OCI-M2 (cell line): ENCODE data around the gene KRTAP13-4.
A peak's percentile ranks its signal among the peaks of the same experiment; 100 is the strongest.

Source experiments
- DNase-seq: peaks from one replicate; lab custom pipeline; 2025; ENCODE audit not compliant: unreplicated experiment; lab: John Stamatoyannopoulos, UW

The KRTAP13-4 gene

GRCh38 chr21:30430170-30430655 is at the start of gene KRTAP13-4:
Gene KRTAP13-4 (plus strand): TSS chr21:30430220. CDS start chr21:30430276, 56 bp downstream.
- DNase-seq: no peak

DNA sequence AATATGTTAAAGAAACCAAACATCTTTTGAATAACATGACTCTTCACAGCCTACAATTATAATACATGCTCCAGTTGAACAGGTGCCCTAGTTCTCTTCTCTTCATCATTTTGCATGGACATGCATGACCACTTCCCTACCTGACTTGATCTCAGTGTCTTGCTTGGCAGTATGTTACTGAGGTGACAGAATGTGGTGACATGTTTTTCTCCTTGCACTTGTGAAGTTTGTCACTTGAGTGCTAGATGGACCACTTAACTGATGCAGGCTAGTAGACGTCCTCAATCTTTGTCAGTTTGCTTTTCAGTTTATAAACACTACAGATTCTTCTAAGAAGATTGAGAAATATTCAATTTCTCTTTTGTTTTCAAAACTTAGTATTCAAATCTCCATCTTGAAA is 47.8 kb upstream of the KRTAP13-4 start:
- DNase-seq: no peak

GRCh38 chr21:30391492-30392025 is 38.5 kb upstream of the KRTAP13-4 start:
- DNase-seq: no peak

DNA sequence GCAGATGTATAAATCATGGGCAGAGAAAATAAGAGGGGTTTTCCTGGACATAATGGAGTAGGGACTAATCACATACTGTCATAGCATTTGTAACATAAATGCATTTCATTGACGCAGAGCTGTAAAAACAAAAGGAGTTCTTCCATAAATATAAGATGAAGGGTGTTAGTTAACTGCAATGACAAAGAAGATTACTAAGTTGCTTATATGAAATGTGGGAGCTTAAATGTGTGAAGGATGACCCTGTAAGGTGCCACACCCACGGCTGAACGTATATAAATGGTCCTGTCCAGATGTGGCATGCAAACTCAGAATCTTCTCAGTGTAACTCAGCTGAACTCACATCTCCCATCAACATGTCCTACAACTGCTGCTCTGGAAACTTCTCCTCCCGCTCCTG is 34.3 kb upstream of the KRTAP13-4 start, which contains the start of gene KRTAP13-1:
TSS of gene KRTAP13-1 (plus strand) at position 301 of the 400 bp plus-strand sequence. CDS start at position 357, 56 bp downstream.
- DNase-seq: no peak

DNA sequence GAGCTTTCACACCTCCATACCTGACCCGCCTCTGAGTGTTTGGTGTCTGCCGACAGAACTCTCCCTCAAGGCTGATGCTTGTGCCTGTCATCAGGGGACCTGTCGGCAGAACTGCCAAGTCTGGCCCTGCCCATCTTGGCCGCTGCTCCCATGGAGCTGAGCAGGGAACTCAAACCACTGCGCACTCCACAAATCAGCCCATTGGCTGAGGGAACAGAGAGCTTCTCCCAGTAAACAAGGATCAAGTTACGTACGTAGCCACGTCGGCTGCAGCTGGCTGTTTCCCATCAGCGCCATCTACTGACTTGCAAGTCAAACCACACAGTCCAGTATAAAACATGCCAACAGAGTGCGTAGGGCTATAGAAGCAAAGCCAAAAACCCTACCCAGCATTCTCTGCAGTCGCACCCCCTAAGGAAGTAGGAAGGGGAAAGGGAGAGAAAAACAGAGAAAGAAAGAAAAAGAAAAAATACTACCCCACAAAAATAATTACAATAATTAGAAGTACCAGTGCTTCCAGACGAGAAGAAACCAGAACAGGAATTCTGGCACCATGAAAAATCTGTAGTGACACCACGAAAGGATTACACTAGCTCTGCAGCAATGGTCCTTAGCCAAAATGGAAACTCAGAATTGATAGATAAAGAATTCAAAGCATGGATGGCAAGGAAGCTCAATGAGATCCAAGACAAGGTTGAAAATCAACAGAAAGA is 21.1 kb upstream of the KRTAP13-4 start:
- DNase-seq: no peak

- no peak for DNase-seq
Observed at GRCh38 chr21:30415993-30416392, 14.0 kb upstream of the KRTAP13-4 start.

DNA sequence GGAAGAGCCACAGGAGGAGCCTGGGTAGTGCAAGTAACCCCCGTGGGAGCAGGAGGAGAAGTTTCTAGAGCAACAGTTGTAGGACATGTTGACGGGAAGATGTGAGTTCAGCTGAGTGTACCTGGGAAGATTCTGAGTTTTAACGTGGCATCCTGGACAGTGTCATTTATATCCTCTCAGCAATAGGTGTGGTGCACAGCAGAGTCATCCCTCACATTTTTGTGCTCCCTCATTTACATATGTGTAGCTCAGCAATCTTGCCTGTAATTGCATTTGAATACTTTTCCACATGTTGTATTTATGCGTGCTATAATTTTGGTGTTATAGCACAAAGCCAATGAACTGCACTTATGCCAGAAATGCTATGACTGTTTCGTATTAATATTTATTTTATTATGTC is 4.2 kb upstream of the KRTAP13-4 start, which contains the start of gene KRTAP13-3:
TSS of gene KRTAP13-3 (minus strand) at position 101 of the 400 bp plus-strand sequence. CDS start at position 87, 14 bp downstream.
- DNase-seq: no peak

- DNase-seq: no peak
Observed at GRCh38 chr21:30426731-30427130, 3.3 kb upstream of the KRTAP13-4 start.

GRCh38 chr21:30434033-30434631 is 4.1 kb downstream of the KRTAP13-4 start:
- peak; percentile 11 for DNase-seq

DNA sequence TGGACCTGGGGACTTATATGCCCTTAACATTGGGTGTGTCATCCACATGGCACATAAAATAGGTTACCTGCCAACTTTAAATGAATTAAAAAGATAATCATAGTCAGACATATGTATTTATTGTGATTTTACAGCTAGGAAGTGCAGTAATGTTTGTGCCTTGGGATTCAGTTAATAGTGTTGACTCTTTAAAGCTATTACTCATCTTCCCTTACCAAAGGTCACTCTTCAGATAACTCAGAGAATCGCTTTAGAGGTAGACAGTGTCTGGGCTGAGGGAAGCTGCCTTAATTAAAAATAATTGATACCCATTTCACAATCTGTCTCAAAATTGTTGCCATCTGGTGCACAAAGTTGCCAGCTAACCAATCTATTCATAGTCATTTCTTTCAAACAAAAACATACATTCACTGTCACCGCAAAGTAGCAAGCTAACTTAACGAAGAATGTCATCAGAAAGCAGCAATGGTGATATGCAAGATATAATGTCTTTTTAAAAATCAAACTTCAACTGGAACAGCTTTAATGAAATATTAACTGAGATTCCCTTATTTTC is 7.1 kb downstream of the KRTAP13-4 start:
- no peak for DNase-seq

DNA sequence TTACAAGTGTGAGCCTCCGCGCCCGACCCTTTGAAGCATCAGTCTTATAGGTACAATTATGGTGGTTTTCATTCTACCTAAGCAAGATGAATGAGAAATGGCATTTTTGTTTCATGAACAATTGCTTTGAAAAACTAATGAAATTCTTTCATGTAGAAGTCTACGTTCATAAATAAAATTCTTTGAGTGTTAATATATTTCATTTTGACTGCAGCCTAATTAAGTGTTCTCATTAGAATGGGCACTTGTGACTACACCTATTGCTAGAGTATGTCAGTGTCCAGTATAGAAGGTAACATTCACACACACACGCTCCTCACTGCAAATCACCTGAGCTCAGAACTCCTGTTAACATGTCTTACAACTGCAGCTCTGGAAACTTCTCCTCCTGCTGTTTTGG is 10.0 kb downstream of the KRTAP13-4 start, which contains the start of gene KRTAP15-1:
TSS of gene KRTAP15-1 (plus strand) at position 301 of the 400 bp plus-strand sequence. CDS start at position 354, 53 bp downstream.
- no peak for DNase-seq

GRCh38 chr21:30443226-30443625 is 13.2 kb downstream of the KRTAP13-4 start:
- no peak for DNase-seq

DNA sequence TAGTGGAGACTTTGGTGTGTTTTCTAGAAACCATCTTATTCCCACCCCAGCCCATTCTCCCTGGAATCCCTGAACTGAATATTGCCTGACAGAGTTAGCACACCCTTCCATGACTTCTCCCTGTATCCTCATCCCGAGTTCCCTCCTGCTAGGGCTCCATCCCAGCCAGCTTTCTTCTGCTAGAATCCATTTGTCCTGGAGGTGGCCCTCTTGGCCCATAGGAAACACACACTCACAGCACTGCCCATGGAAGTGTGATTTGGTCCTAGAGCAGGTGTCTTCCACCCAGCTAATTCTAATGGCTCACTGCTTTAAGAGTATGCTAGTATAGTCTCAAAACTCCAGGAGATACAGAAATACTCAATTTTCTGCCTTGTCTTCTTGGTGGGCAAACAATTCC is 14.2 kb downstream of the KRTAP13-4 start:
- no peak for DNase-seq

DNA sequence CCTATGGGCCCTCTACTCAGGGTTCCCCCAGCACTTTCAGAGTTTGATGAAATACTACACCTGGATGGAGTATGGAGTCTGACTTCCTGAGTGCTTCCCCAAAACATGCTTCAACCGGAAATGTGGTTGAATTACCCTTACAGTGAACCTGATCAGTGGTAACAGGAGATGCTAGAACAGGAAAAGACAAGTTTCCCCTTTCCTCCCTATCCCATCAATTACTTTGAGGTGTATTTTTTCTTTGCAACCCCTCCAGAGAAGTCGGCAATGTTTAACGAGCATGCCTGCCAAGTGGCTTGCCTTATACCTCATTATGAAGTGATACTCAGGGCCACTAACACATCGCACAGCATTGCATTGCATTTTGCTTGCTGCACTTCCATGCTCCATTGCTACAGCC is 17.0 kb downstream of the KRTAP13-4 start:
- no peak for DNase-seq

DNA sequence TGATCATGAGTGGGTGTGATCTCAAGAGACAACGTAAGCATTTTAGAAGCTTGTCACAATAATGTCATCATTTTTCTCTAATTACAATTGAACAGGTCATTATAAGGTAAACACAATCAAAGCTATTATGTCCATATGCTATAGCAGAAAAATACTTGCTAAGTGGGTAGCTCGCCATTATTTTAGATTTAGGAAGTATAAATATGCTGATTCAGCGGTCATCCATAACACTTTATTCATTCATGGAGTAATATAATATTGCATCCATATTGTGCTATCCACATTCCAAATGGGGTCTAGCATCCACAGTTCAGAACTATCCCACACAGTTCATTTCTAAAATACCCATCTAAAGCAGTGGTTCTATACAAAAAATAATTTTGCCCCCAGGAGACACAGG is 18.5 kb downstream of the KRTAP13-4 start:
- DNase-seq: no peak

- no peak for DNase-seq
Observed at GRCh38 chr21:30463713-30464112, 33.7 kb downstream of the KRTAP13-4 start.

DNA sequence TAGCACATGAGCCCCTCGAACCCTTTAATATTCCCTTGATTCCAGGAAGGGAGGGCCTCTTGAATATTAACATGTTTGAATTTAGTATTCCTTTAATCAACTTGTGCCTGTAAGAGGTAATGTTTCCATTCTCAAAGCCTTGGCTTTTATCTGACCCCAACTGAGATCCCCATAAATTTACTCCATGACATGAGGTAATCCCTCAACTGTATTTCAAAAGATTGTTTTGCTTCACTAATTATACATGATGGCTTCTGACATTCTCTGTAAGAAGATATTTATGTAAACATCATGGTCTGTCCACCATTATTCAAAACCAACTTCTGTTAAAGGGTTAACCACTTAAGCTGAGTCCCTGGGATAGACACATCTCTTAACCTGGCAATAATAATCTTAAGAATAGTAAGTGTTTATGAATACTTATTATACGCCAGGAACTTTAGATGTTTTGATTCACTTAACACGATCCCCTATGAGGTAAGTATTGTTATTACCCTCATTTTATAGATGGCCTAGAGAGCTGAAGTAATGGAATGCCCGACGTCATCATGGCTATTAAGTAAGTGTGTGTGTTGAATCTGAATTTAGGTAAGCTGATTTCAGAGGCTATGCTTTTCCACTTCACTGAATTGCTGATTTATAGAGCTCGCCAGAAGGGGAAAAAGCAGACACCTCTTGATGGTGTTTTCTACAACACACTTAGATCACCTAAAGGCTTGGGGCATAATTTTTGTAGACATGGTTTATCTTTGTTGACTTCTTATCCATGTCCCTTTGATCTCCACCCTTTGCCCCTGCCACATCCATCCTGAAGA is 39.1 kb downstream of the KRTAP13-4 start:
- DNase-seq: no peak

GRCh38 chr21:30478004-30478403 is 48.0 kb downstream of the KRTAP13-4 start:
- DNase-seq: no peak

DNA sequence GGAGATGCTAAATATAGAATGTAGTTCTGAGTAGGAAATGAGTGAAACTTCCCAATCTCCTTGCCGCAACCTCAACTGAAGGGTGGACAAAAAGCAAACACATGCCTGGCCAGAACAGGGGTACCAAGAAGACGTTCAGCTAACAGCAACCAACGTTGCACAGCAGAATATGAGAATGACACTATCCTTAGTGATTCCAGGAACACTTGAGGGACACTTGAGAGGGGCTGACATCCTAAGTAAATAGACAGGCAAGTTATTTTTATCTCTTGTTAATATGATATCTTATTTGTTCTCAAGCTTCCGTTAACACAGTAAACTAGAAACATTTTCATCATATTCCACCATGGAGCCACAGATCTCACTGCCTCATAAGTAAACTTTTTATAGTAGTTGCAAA is 49.2 kb downstream of the KRTAP13-4 start:
- DNase-seq: no peak

DNA sequence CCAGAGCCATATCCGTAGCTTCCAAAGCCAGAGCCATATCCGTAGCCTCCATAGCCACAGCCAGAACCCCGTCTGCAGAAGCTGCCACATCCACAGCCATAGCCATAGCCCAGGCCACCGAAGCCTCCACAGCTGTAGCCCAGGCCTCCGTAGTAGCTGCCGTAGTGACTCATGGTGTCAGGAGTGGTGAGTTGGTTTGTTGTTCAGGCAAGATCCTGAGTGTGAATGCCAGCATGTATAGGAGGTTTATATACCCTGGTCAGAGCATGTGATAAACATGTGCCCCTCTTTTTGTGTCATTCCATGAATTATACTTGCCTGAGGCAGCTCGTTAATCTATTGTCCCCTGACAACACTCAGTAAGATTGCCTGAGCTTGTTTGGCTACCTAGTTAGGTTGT is 50.1 kb downstream of the KRTAP13-4 start, which contains the start of gene KRTAP19-1:
TSS of gene KRTAP19-1 (minus strand) at position 223 of the 400 bp plus-strand sequence. CDS start at position 173, 50 bp downstream.
- DNase-seq: no peak
